Prostate gland (tissue), 2 donors: ENCODE results near the gene SIGLEC15.

ENCODE experiments used
- CTCF ChIP-seq, 4 experiments: fragments of 200-600 bp in 2 of 4; fragments of 450-650 bp in 2 of 4; sonication (generic) in 2 of 4; IDR thresholded peaks; 1 replicate in 3 of 4; 2 replicates in 1 of 4; pipeline ENCODE4 v1.5.1; 2016 to 2019; ENCODE audit warnings: antibody characterized with exemption in 4 of 4, mild to moderate bottlenecking in 2 of 4, moderate library complexity in 2 of 4
- POLR2A ChIP-seq: fragments of 450-650 bp; IDR thresholded peaks from one replicate; pipeline ENCODE4 v1.6.1; 2016; ENCODE audit warnings: antibody characterized with exemption, mild to moderate bottlenecking

- TF ChIP-seq CTCF (IDR thresholded peaks at IDR 0.05) (no peak), POLR2A (no peak)
These were observed 31.1 kb downstream of the SIGLEC15 start for GRCh38 chr18:45856531-45856930.
